Subcutaneous abdominal adipose tissue (tissue), 5 donors: ENCODE data around the gene L1TD1.

Experiments
- H3K27ac ChIP-seq: one replicate; pipeline ENCODE4 v1.7.0; 2013; ENCODE audit warnings: low read depth, mild to moderate bottlenecking, inconsistent platforms, low read length, moderate library complexity
- H3K27me3 ChIP-seq, 5 donors: one replicate each; pipeline ENCODE4 v1.7.0; 2013; ENCODE audit warnings: low read length in 5 of 5, inconsistent platforms in 1 of 5; ENCODE audit not compliant: control insufficient read depth in 5 of 5, insufficient read depth in 4 of 5
- H3K36me3 ChIP-seq, 5 donors: one replicate each; pipeline ENCODE4 v1.7.0; 2013; ENCODE audit warnings: low read length in 5 of 5; ENCODE audit not compliant: control insufficient read depth in 5 of 5, insufficient read depth in 5 of 5
- H3K4me1 ChIP-seq, 5 donors: one replicate each; pipeline ENCODE4 v1.7.0; 2013; ENCODE audit warnings: low read length in 5 of 5, mild to moderate bottlenecking in 3 of 5, moderate library complexity in 1 of 5; ENCODE audit not compliant: control insufficient read depth in 5 of 5, insufficient read depth in 5 of 5
- H3K4me3 ChIP-seq, 5 donors: one replicate each; pipeline ENCODE4 v1.7.0; 2013; ENCODE audit warnings: low read length in 5 of 5, low read depth in 1 of 5
- H3K9ac ChIP-seq, 5 donors: one replicate each; pipeline ENCODE4 v1.7.0; 2013; ENCODE audit warnings: low read length in 5 of 5, mild to moderate bottlenecking in 4 of 5, moderate library complexity in 3 of 5
- H3K9me3 ChIP-seq, 5 donors: one replicate each; pipeline ENCODE4 v1.7.0; 2013; ENCODE audit warnings: low read length in 5 of 5; ENCODE audit not compliant: control insufficient read depth in 5 of 5
- donor health status: healthy.
- donor health status: healthy.
- donor health status: healthy.
- donor health status: healthy.
- donor health status: healthy.

L1TD1 gene

DNA sequence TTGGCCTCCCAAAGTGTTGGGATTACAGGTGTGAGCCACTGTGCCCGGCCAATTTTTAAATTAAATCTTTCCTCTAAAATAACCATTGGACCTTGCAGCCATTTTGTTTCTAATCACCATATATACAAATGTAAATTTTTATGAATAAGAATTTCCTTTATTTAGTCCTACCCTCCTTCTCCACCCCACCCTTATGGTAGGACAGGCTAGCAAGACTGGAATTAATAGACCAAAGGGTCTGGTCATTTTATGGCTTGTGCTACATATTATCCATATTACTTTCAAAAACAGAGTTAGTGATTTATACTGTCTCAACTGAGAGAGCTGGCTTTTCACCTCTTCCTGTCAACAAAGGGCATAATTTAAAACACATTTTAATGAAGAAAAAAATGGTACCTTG, 26.5 kb downstream of the L1TD1 start:
- no peaks in the 10 kb centered on the region for H3K27me3 ChIP-seq
- H3K9me3 ChIP-seq = no peaks in the 10 kb centered on the region
- H3K9ac ChIP-seq = no peak overlapping the region
- no peaks in the 10 kb centered on the region for H3K36me3 ChIP-seq
- H3K27ac ChIP-seq = no peak overlapping the region
- H3K4me1 ChIP-seq = no peaks in the 10 kb centered on the region
- H3K4me3 ChIP-seq = no peak overlapping the region

DNA sequence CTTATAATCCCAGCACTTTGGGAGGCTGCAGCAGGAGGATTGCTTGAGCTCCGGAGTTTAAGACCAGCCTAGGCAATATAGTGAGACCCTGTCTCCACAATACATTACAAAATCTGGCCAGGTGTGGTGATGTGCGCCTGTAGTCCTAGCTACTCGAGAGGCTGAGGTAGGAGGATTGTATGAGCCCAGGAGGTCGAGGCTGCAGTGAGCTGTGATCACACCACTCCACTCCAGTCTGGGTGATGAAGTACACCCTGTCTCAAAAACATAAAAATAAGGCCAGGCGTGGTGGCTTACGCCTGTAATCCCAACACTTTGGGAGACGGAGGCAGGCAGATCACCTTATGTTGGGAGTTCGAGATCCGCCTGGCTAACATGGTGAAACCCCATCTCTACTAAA, 27.7 kb downstream of the L1TD1 start:
- no peak overlapping the region for H3K4me3 ChIP-seq
- no peaks in the 10 kb centered on the region for H3K27me3 ChIP-seq
- H3K36me3 ChIP-seq = no peaks in the 10 kb centered on the region
- H3K27ac ChIP-seq = no peak overlapping the region
- H3K9me3 ChIP-seq = no peaks in the 10 kb centered on the region
- no peaks in the 10 kb centered on the region for H3K4me1 ChIP-seq
- H3K9ac ChIP-seq = no peak overlapping the region

DNA sequence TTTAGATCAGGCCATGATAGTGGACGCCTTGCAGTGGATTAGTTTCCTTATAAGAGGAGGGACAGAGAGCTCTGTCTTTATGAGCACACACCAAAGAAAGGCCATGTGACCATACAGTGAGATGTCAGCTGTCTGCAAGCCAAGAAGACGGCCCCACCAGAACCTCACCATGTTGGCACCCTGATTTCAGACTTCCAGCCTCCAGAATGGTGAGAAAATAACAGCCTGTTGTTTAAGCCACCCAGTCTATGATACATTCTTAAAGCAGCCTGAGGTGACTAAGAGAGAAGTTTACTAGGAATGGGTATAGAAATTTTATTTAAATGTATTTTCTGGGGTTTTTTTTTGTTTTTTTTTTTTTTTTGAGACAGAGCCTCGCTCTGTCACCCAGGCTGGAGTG, 29.5 kb downstream of the L1TD1 start:
- no peaks in the 10 kb centered on the region for H3K36me3 ChIP-seq
- H3K4me1 ChIP-seq = peaks cover 0 to 5% (median 0%) of the 10 kb centered on the region in 5 donors
- no peak overlapping the region for H3K27ac ChIP-seq
- no peak overlapping the region for H3K4me3 ChIP-seq
- H3K9me3 ChIP-seq = no peaks in the 10 kb centered on the region
- no peak overlapping the region for H3K9ac ChIP-seq
- no peaks in the 10 kb centered on the region for H3K27me3 ChIP-seq

DNA sequence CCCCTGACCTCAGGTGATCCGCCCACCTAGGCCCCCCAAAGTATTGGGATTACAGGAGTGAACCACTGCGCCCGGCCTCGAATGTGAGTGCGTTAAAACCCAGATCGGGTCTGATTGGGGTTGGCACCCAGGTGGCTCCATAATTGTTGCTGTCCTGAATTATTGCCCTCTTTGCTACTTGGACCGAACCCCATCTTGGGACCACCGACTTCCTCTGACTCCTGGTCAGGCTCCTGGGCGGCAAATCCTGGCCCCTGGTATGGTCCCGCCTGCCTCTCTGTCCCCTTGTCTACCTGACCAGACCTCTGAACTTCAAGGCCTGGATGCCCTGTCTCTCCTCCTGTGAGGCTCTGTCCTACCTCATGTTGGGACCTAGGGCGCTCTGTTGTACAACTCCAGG, 32.8 kb downstream of the L1TD1 start:
- Histone ChIP-seq H3K4me1 (peaks cover 0 to 11% (median 3%) of the 10 kb centered on the region in 5 donors), H3K27ac (no peak overlapping the region), H3K36me3 (no peaks in the 10 kb centered on the region), H3K9ac (no peak overlapping the region), H3K9me3 (no peaks in the 10 kb centered on the region), H3K27me3 (no peaks in the 10 kb centered on the region), H3K4me3 (no peak overlapping the region)

DNA sequence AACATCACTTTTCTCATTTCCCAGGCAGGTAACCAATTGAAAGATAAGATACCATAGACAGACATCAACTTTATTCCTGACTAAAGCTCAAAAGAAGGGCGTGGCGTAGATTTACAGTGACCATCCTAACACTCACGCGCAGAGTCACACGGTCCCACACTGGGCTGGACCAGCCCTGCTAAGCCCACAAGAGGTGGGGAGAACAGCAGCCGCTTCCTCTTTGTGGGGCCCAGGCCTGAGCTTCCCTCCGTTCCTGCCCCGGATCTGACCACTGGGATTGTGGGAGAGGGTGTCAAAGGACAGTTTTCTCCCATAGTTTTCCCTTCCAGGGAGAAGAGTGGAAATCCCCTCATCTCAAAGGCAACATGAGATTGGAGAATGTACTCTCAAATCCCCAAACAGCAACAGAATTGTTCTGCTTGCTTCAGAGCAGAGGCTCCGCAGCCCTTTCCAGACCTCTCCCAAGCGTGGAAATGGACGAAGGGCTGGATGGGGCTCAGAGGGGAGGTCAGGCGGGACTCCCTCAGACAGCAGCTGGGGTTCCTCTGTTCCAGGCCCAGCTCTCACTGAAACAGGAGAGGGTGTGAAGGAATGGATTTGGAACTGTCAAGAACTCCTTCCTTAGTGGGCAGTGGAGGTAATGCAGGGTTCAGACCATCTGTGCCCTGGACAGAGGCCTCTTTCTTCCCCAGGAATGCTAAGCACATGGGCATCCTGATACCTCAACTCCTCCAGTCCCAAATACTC, 33.7 kb downstream of the L1TD1 start:
- Histone ChIP-seq H3K36me3 (no peaks in the 10 kb centered on the region), H3K4me3 (no peak overlapping the region), H3K9me3 (no peaks in the 10 kb centered on the region), H3K27me3 (no peaks in the 10 kb centered on the region), H3K9ac (no peak overlapping the region), H3K4me1 (peaks cover 0 to 11% (median 3%) of the 10 kb centered on the region in 5 donors), H3K27ac (no peak overlapping the region)

DNA sequence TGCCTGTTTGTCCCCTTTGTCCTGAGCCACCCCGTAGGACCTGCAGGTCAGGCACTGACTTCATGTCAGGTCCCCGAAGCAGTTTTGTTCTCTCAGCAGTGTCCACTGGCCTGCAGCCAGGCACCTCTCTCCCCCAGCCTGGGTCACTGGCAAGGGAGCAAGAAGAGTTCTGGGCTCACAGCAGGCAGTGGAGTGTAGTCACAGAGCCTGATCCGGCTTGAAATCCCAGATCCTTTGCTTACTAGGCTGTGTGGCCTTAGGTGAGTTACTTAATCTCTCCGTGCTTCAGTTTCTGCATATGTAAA, 34.2 kb downstream of the L1TD1 start:
- no peak overlapping the region for H3K9ac ChIP-seq
- H3K27ac ChIP-seq = no peak overlapping the region
- peaks cover 0 to 11% (median 3%) of the 10 kb centered on the region in 5 donors for H3K4me1 ChIP-seq
- no peaks in the 10 kb centered on the region for H3K9me3 ChIP-seq
- no peaks in the 10 kb centered on the region for H3K27me3 ChIP-seq
- no peak overlapping the region for H3K4me3 ChIP-seq
- H3K36me3 ChIP-seq = no peaks in the 10 kb centered on the region

DNA sequence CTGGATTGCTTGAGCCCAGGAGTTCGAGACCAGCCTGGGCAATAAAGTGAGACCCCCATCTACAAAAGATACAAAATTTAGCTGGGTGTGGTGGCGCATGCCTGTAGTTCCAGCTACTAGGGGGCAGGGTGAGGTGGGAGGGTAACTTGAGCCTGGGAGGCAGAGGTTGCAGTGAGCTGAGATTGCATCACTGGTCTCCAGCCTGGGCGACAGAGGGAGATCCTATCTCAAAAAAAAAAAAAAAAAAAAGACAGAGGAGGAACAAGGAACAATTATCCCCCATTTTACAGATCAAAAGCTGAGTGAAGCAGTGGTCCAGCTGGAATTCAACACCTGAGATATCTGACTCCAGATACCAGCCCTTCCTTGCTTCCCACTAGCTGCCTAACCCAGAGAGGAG, 34.8 kb downstream of the L1TD1 start:
- no peak overlapping the region for H3K4me3 ChIP-seq
- peaks cover 0 to 11% (median 3%) of the 10 kb centered on the region in 5 donors for H3K4me1 ChIP-seq
- no peak overlapping the region for H3K9ac ChIP-seq
- H3K36me3 ChIP-seq = no peaks in the 10 kb centered on the region
- H3K27me3 ChIP-seq = no peaks in the 10 kb centered on the region
- H3K9me3 ChIP-seq = no peaks in the 10 kb centered on the region
- no peak overlapping the region for H3K27ac ChIP-seq

DNA sequence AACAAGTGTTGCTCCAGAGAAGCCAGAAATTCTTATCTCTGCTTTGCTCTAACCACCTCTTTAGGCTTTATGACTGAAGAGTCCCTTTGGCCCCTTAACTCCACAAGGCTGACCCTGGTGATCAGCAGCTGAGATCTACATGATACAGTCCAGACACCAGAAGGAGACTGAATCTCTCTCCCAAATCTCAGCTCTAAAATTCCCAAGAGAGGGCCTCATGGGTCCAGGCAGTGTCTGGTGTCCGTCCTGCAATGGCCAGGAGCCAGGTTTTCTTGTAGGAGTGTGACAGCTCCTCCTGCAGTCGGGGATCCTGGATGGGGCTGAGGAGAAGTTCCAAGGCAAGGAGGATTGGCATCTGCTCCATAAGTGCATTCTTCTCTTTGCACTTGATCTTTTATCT, 35.3 kb downstream of the L1TD1 start:
- Histone ChIP-seq H3K4me1 (peaks cover 0 to 11% (median 3%) of the 10 kb centered on the region in 5 donors), H3K9ac (no peak overlapping the region), H3K9me3 (no peaks in the 10 kb centered on the region), H3K36me3 (no peaks in the 10 kb centered on the region), H3K4me3 (no peak overlapping the region), H3K27me3 (no peaks in the 10 kb centered on the region), H3K27ac (no peak overlapping the region)

DNA sequence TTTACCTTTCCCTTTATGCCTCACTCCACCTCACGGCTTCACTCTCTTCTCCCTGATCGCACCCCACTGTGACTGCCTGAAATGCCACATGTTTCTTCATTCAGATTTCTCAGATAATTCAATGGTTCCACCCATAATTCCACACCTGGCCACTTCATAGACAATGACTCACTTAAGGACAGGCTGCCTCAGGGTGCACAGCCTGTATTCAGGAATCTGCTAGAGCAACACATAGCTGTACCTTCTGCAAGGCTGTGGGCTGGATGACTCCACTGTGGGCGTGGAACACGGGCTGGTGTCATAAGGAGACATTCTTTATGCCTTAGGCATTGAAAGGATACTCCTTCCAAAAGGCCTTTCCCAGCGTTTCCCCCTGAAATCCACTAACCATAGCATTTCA, 36.1 kb downstream of the L1TD1 start:
- H3K36me3 ChIP-seq = no peaks in the 10 kb centered on the region
- H3K4me1 ChIP-seq = peaks cover 0 to 11% (median 3%) of the 10 kb centered on the region in 5 donors
- H3K9ac ChIP-seq = no peak overlapping the region
- H3K27ac ChIP-seq = no peak overlapping the region
- no peak overlapping the region for H3K4me3 ChIP-seq
- H3K27me3 ChIP-seq = no peaks in the 10 kb centered on the region
- H3K9me3 ChIP-seq = no peaks in the 10 kb centered on the region

DNA sequence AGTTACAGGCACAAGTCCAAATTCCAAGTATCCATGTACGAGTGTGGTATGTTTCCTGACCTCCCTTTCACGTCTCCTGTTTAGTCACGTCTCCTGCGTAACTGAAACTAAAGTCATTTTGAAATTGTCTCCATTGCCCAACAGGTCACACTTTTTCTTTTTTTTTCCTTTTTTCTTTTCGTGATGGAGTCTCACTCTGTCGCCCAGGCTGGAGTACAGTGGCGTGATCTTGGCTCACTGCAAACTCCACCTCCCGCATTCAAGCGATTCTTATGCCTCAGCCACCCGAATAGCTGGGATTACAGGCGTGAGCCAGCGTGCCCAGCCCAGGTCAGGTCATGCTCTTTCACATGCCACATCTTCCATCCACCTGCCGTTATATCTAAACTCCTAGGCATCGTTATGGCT, 38.2 kb downstream of the L1TD1 start:
- Histone ChIP-seq H3K27ac (no peak overlapping the region), H3K27me3 (no peaks in the 10 kb centered on the region), H3K36me3 (peaks cover 0 to 4% (median 0%) of the 10 kb centered on the region in 5 donors), H3K4me3 (no peak overlapping the region), H3K9ac (no peak overlapping the region), H3K9me3 (no peaks in the 10 kb centered on the region), H3K4me1 (peaks cover 0 to 11% (median 3%) of the 10 kb centered on the region in 5 donors)
